HepG2 (cell line): ENCODE results near the gene WFDC10A. TPM values are rescaled to one million over a fixed set of nuclear protein-coding genes. Genes with fewer than 3 reads are reported as not detected.

Source experiments
- ATAD3A ChIP-seq: sonication (generic); formaldehyde crosslinking; IDR thresholded peaks from 2 replicates; pipeline ENCODE4 v1.4.0; 2020; ENCODE audit warnings: missing genetic modification reagents
- BORCS8-MEF2B ChIP-seq: sonication (generic); formaldehyde crosslinking; IDR thresholded peaks from 2 replicates; pipeline ENCODE4 v1.8.0; 2022; ENCODE audit warnings: mild to moderate bottlenecking, missing genetic modification reagents
- CBX5 ChIP-seq: sonication (generic); formaldehyde crosslinking; IDR thresholded peaks from 2 replicates; pipeline ENCODE4 v1.4.0; 2020; ENCODE audit warnings: missing genetic modification reagents, borderline replicate concordance
- CREM ChIP-seq, 2 experiments: sonication (generic) in 1 of 2; formaldehyde crosslinking in 1 of 2; IDR thresholded peaks; 2 replicates each; pipeline versions ENCODE4 v1.4.0 to v1.6.1; 2016 to 2020; ENCODE audit warnings: antibody characterized with exemption in 1 of 2, mild to moderate bottlenecking in 1 of 2, missing genetic modification reagents in 1 of 2
- DMAP1 ChIP-seq: IDR thresholded peaks from 2 replicates; pipeline ENCODE4 v1.6.1; 2016
- FOXA3 ChIP-seq: IDR thresholded peaks from 2 replicates; pipeline ENCODE4 v1.6.1; 2016; ENCODE audit warnings: missing genetic modification reagents, missing compliant biosample characterization
- HNF4G ChIP-seq, 2 experiments: sonication (generic) in 1 of 2; formaldehyde crosslinking in 1 of 2; IDR thresholded peaks; 2 replicates each; pipeline versions ENCODE4 v1.4.0 to v1.6.1; 2011 to 2020; ENCODE audit warnings: borderline replicate concordance in 2 of 2, low read depth in 2 of 2, mild to moderate bottlenecking in 2 of 2, low read length in 1 of 2, missing genetic modification reagents in 1 of 2, moderate library complexity in 1 of 2
- JUND ChIP-seq: sonication (generic); formaldehyde crosslinking; IDR thresholded peaks from 2 replicates; pipeline ENCODE4 v1.8.0; 2022; ENCODE audit warnings: mild to moderate bottlenecking, missing genetic modification reagents
- KAT8 ChIP-seq: IDR thresholded peaks from 2 replicates; pipeline ENCODE4 v1.6.1; 2016; ENCODE audit warnings: missing genetic modification reagents, missing compliant biosample characterization
- KLF9 ChIP-seq: IDR thresholded peaks from 2 replicates; pipeline ENCODE4 v1.6.1; 2016; ENCODE audit warnings: low read depth
- MXI1 ChIP-seq: IDR thresholded peaks from 3 replicates; pipeline ENCODE4 v1.6.1; 2012; ENCODE audit warnings: low read depth, low read length, inconsistent platforms, borderline replicate concordance
- RAD21 ChIP-seq: fragments of 450-650 bp; formaldehyde crosslinking; IDR thresholded peaks from 2 replicates; pipeline ENCODE4 v1.5.0; 2020; ENCODE audit warnings: mild to moderate bottlenecking
- RXRB ChIP-seq: IDR thresholded peaks from 2 replicates; pipeline ENCODE4 v1.6.1; 2016; ENCODE audit warnings: borderline replicate concordance, missing genetic modification reagents, missing compliant biosample characterization
- SMAD1 ChIP-seq: sonication (generic); formaldehyde crosslinking; IDR thresholded peaks from 2 replicates; pipeline ENCODE4 v1.4.0; 2020; ENCODE audit warnings: missing genetic modification reagents, low read depth, mild to moderate bottlenecking, borderline replicate concordance
- TAF1 ChIP-seq: sonication (generic); formaldehyde crosslinking; IDR thresholded peaks from 2 replicates; pipeline ENCODE4 v1.4.0; 2020; ENCODE audit warnings: missing genetic modification reagents
- TBX3 ChIP-seq: fragments of 450-650 bp; IDR thresholded peaks from 2 replicates; pipeline ENCODE4 v1.6.1; 2017; ENCODE audit warnings: antibody characterized with exemption, mild to moderate bottlenecking, inconsistent platforms, borderline replicate concordance
- THAP11 ChIP-seq: IDR thresholded peaks from 2 replicates; pipeline ENCODE4 v1.6.1; 2016; ENCODE audit warnings: missing biosample characterization, missing genetic modification reagents
- ZNF205 ChIP-seq: IDR thresholded peaks from 2 replicates; pipeline ENCODE4 v1.6.1; 2018; ENCODE audit warnings: missing biosample characterization, missing genetic modification reagents
- ZNF281 ChIP-seq: sonication (generic); formaldehyde crosslinking; IDR thresholded peaks from 2 replicates; pipeline ENCODE4 v1.4.0; 2020; ENCODE audit warnings: missing genetic modification reagents, borderline replicate concordance
- ZNF430 ChIP-seq: sonication (generic); formaldehyde crosslinking; IDR thresholded peaks from 2 replicates; pipeline ENCODE4 v1.9.0; 2021; ENCODE audit warnings: mild to moderate bottlenecking, missing genetic modification reagents
- ZNF557 ChIP-seq: sonication (generic); formaldehyde crosslinking; IDR thresholded peaks from 2 replicates; pipeline ENCODE4 v1.4.0; 2020; ENCODE audit warnings: missing genetic modification reagents
- ZNF710 ChIP-seq: sonication (generic); formaldehyde crosslinking; IDR thresholded peaks from 2 replicates; pipeline ENCODE4 v1.5.0; 2020; ENCODE audit warnings: mild to moderate bottlenecking, missing genetic modification reagents, borderline replicate concordance
- ZNF713 ChIP-seq: sonication (generic); formaldehyde crosslinking; IDR thresholded peaks from 2 replicates; pipeline ENCODE4 v1.4.0; 2020; ENCODE audit warnings: mild to moderate bottlenecking, missing genetic modification reagents
- ZNF879 ChIP-seq: sonication (generic); formaldehyde crosslinking; IDR thresholded peaks from 2 replicates; pipeline ENCODE4 v1.8.1; 2023; ENCODE audit warnings: missing genetic modification reagents
- polyA plus RNA-seq, 8 experiments: library from polyadenylated mRNA; depleted of rRNA in 3 of 8; stranded (reverse) in 7 of 8; unstranded in 1 of 8; fragments of >200 nt; fragmentation: Illumina TruSeq in 4 of 8; extraction: Trizol in 4 of 8; gene quantifications; 2 replicates each; pipeline versions ENCODE4 v1.2.1 to v1.2.3, GENCODE V29; 2011 to 2016; ENCODE audit warnings: low read depth in 4 of 8, missing spikeins in 1 of 8, mixed read lengths in 1 of 8; ENCODE audit not compliant: insufficient read depth in 1 of 8
- total RNA-seq, 5 experiments: library from RNA; depleted of rRNA; stranded (reverse); fragments of >200 nt; fragmentation: Illumina TruSeq; extraction: Trizol; gene quantifications; 2 replicates each; pipeline ENCODE4 v1.2.3, GENCODE V29; 2016; ENCODE audit warnings: low read depth in 1 of 5
- TF ChIP-seq, protein P1 (sequence below): IDR thresholded peaks from 2 replicates; pipeline ENCODE4 v1.6.1; 2016
- TF ChIP-seq, protein P2 (sequence below): IDR thresholded peaks from 2 replicates; pipeline ENCODE4 v1.6.1; 2016; ENCODE audit warnings: mild to moderate bottlenecking

The WFDC10A gene
- total and polyA plus RNA-seq, 2 of the 13 experiments (the other 11 are each of a cell fraction or from before 2014, with no cell fraction given) = not detected

DNA sequence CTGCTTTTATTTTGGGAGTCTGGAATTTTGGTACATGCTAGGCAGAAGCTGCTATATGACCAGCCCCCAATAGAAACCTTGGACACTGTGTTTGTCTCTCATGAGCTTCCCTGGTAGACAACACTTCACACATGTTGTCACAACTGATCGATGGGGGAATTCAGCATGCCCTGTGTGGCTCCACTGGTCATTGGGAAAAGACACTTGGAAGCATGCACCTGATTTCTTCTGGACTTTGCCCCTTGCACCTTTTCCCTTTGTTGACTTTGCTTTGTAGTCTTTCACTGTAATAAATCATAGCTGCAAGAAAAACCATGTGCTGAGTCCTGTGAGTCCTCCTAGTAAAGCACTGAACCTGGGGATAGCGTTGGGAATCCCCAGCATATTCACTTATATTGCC, 7.9 kb upstream of the WFDC10A start (continued):
- TF ChIP-seq TAF1 (CRISPR knock-in tag) (no peak), TBX3 (peak; percentile 53; the same call in 1 of the 2 replicates), ZNF710 (CRISPR knock-in tag) (peak; percentile 99), HNF4G (IDR thresholded peaks at IDR 0.05; ENCODE audit: borderline replicate concordance, low read depth, low read length) (peak; percentile 48; the same call in 1 of the 2 replicates), HNF4G (CRISPR knock-in tag; IDR thresholded peaks at IDR 0.05; ENCODE audit: borderline replicate concordance, low read depth) (no peak), SMAD1 (CRISPR knock-in tag) (no peak), THAP11 (CRISPR knock-in tag) (no peak), ZNF205 (CRISPR knock-in tag) (0 out of 2 replicates have a peak, but pooled peaks have one; percentile 48), ZNF430 (CRISPR knock-in tag) (no peak), CREM (IDR thresholded peaks at IDR 0.05) (0 out of 2 replicates have a peak, but pooled peaks have one; percentile 31), CREM (CRISPR knock-in tag; IDR thresholded peaks at IDR 0.05) (no peak), DMAP1 (CRISPR knock-in tag) (0 out of 2 replicates have a peak, but pooled peaks have one; percentile 34), ZNF281 (CRISPR knock-in tag) (no peak), ZNF879 (CRISPR knock-in tag) (no peak), RAD21 (CRISPR knock-in tag) (no peak), CBX5 (0 out of 2 replicates have a peak, but pooled peaks have one; percentile 28), ZNF557 (CRISPR knock-in tag) (no peak), BORCS8-MEF2B (no peak), JUND (CRISPR knock-in tag) (no peak), KAT8 (CRISPR knock-in tag) (peak; percentile 34; the same call in 1 of the 2 replicates), ZNF713 (no peak), MXI1 (peak; percentile 13; the same call in 1 of the 3 replicates), RXRB (0 out of 2 replicates have a peak, but pooled peaks have one; percentile 40), KLF9 (CRISPR knock-in tag) (no peak), FOXA3 (peak; percentile 83), ATAD3A (no peak)
- TF ChIP-seq, protein P1, sequence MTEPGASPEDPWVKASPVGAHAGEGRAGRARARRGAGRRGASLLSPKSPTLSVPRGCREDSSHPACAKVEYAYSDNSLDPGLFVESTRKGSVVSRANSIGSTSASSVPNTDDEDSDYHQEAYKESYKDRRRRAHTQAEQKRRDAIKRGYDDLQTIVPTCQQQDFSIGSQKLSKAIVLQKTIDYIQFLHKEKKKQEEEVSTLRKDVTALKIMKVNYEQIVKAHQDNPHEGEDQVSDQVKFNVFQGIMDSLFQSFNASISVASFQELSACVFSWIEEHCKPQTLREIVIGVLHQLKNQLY (CRISPR knock-in tag) = peak; percentile 70; the same call in 1 of the 2 replicates
- TF ChIP-seq, protein P2, sequence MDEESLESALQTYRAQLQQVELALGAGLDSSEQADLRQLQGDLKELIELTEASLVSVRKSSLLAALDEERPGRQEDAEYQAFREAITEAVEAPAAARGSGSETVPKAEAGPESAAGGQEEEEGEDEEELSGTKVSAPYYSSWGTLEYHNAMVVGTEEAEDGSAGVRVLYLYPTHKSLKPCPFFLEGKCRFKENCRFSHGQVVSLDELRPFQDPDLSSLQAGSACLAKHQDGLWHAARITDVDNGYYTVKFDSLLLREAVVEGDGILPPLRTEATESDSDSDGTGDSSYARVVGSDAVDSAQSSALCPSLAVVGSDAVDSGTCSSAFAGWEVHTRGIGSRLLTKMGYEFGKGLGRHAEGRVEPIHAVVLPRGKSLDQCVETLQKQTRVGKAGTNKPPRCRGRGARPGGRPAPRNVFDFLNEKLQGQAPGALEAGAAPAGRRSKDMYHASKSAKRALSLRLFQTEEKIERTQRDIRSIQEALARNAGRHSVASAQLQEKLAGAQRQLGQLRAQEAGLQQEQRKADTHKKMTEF (CRISPR knock-in tag) = 0 out of 2 replicates have a peak, but pooled peaks have one; percentile 37
